Measurements from ENCODE around the gene ATP5F1A.
"Not testable (repeated sequence)": the region's sequence is repeated elsewhere in the genome, so short reads cannot be mapped to it uniquely, and the experiment has no call there.

ATP5F1A gene

GRCh38 chr18:46097801-46098615 lies at the start of gene ATP5F1A:
TSS of gene ATP5F1A (minus strand) at chr18:46098296. CDS start at chr18:46098231, 65 bp downstream.
- Histone ChIP-seq H3K4me1 (peaks cover 0 to 46% (median 19%) of the 10 kb centered on the region in 4 donors), H3K27me3 (no peaks in the 10 kb centered on the region), H3K9me3 (no peaks in the 10 kb centered on the region), H3K27ac (peak within 1 kb of the TSS; percentile 81 to 88), H3K36me3 (peaks cover 9 to 16% (median 13%) of the 10 kb centered on the region in 3 donors), H3K4me3 (peak within 1 kb of the TSS; percentile 80 to 93)
- TF ChIP-seq, protein P1, sequence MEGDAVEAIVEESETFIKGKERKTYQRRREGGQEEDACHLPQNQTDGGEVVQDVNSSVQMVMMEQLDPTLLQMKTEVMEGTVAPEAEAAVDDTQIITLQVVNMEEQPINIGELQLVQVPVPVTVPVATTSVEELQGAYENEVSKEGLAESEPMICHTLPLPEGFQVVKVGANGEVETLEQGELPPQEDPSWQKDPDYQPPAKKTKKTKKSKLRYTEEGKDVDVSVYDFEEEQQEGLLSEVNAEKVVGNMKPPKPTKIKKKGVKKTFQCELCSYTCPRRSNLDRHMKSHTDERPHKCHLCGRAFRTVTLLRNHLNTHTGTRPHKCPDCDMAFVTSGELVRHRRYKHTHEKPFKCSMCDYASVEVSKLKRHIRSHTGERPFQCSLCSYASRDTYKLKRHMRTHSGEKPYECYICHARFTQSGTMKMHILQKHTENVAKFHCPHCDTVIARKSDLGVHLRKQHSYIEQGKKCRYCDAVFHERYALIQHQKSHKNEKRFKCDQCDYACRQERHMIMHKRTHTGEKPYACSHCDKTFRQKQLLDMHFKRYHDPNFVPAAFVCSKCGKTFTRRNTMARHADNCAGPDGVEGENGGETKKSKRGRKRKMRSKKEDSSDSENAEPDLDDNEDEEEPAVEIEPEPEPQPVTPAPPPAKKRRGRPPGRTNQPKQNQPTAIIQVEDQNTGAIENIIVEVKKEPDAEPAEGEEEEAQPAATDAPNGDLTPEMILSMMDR (IDR thresholded peaks at IDR 0.05), result no peak
- peak; percentile 88 to 94 for DNase-seq
- intact Hi-C loops (cut with DNase I; ENCODE audit: low total_unique reads), result no loop called here

- no peaks in the 10 kb centered on the region for H3K4me1 ChIP-seq
- H3K9me3 ChIP-seq, result no peaks in the 10 kb centered on the region
- no peaks in the 10 kb centered on the region for H3K27me3 ChIP-seq
- peaks cover 0 to 12% (median 0%) of the 10 kb centered on the region in 3 donors for H3K36me3 ChIP-seq
- TF ChIP-seq, protein P1 (IDR thresholded peaks at IDR 0.05), result no peak
- no peak overlapping the region for H3K27ac ChIP-seq
- intact Hi-C loops (cut with DNase I; ENCODE audit: low total_unique reads), result loop anchor here (10.0 kb wide), 1 partner anchor 514 kb away; the partner anchor contains the start of gene LOXHD1
- peak in 1 of 2 donors; percentile 7 for DNase-seq
- H3K4me3 ChIP-seq, result no peak overlapping the region
Observed at GRCh38 chr18:46141199-46141598, 43.1 kb upstream of the ATP5F1A start.

- Histone ChIP-seq H3K36me3 (peaks cover 0 to 12% (median 0%) of the 10 kb centered on the region in 3 donors), H3K4me3 (no peak overlapping the region), H3K9me3 (no peaks in the 10 kb centered on the region), H3K4me1 (no peaks in the 10 kb centered on the region), H3K27ac (no peak overlapping the region), H3K27me3 (no peaks in the 10 kb centered on the region)
- intact Hi-C loops (cut with DNase I; ENCODE audit: low total_unique reads), result loop anchor here (10.0 kb wide), 1 partner anchor 515 kb away; the partner anchor contains the start of gene LOXHD1
- TF ChIP-seq, protein P1 (IDR thresholded peaks at IDR 0.05), result no peak
- no peak for DNase-seq
Observed at GRCh38 chr18:46140173-46140572, 42.1 kb upstream of the ATP5F1A start.

DNA sequence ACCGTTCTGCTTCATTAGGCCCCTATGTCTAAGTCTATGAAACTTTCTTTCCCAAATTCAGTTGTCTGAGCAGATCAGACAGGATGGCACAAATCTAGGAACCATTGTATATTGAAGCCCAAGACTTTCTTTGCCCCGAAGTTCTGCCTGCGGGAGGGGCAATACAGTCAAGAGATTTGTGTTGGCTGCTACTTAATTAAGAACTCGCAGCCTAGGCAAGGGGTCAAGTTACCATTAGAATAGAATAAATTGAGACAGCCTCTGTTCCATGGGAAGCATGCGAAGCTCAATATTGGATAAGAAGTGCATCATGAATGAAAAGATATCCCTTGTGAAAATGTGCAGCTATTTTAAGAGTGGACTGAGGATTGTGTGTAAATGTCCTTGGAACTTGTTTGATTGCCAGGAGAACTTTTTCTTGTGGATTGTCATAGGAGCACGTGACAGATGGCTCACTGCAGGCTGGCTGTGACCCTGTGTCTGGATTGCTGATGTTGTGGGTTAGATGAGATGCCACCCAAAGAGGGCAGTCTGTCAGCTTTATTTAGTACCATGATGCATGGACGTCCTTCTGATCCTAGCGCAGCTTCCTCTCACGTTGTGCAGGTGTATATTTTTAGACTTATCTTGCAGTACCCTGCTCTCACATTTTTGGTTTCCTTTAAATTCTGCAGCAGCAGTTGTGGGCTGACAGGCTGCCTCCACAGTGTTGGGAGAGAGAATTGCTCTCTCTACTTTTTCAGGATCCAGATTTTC lies 37.0 kb upstream of the ATP5F1A start:
- TF ChIP-seq, protein P1 (IDR thresholded peaks at IDR 0.05), result no peak
- H3K27ac ChIP-seq, result no peak overlapping the region

DNA sequence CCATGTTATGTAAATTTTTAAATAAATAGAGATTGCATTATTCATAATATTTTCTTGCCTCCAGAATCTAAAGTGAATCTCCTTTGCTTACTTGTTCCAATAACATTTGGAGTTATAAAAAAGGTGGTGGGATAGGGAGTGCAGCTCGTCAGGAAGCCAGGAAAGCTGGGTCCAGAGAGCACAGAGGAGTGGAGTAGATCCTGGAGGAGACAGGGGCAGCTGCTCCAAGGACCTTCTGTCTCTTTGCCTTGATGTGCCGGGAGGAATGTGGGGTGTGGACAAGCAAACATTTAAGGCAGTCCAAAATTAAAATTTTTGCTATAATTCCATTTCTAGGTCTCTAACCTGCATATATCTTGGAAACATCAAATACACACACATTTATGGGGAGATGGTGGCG lies 35.4 kb upstream of the ATP5F1A start:
- intact Hi-C loops (cut with DNase I; ENCODE audit: low total_unique reads), result no loop called here
- no peak overlapping the region for H3K27ac ChIP-seq
- H3K27me3 ChIP-seq, result no peaks in the 10 kb centered on the region
- no peak for DNase-seq
- H3K4me3 ChIP-seq, result no peak overlapping the region
- no peaks in the 10 kb centered on the region for H3K9me3 ChIP-seq
- H3K4me1 ChIP-seq, result no peaks in the 10 kb centered on the region
- TF ChIP-seq, protein P1 (IDR thresholded peaks at IDR 0.05), result no peak
- H3K36me3 ChIP-seq, result peaks cover 17 to 29% (median 20%) of the 10 kb centered on the region in 3 donors

More for the DNA sequence above, 37.0 kb upstream of the ATP5F1A start:
- intact Hi-C loops (cut with DNase I; ENCODE audit: low total_unique reads), result no loop called here
- Histone ChIP-seq H3K36me3 (peaks cover 1 to 14% (median 4%) of the 10 kb centered on the region in 3 donors), H3K27me3 (no peaks in the 10 kb centered on the region), H3K4me1 (no peaks in the 10 kb centered on the region), H3K4me3 (no peak overlapping the region), H3K9me3 (no peaks in the 10 kb centered on the region)
- DNase-seq, result no peak

GRCh38 chr18:46130549-46130948 lies 32.5 kb upstream of the ATP5F1A start:
- H3K36me3 ChIP-seq, result peaks cover 38 to 59% (median 49%) of the 10 kb centered on the region in 3 donors
- DNase-seq; H3K9me3 ChIP-seq; H3K27ac ChIP-seq; H3K4me3 ChIP-seq; intact Hi-C loops (cut with DNase I; ENCODE audit: low total_unique reads); H3K4me1 ChIP-seq; H3K27me3 ChIP-seq: not testable (repeated sequence)

All from tibial artery (tissue), 4 donors.